Neural cell (in vitro differentiated cells): ENCODE results near the gene BICD1. TPM values are rescaled to one million over a fixed set of nuclear protein-coding genes. Genes with fewer than 3 reads are reported as not detected.

Experiments used
- H2AFZ ChIP-seq: fragments of 200-600, 300-800 bp; sonication (generic), shearing (Covaris generic); 2 replicates; pipeline ENCODE4 v1.6.0; 2014; ENCODE audit warnings: low read depth, mild to moderate bottlenecking, antibody characterized with exemption, low read length, moderate library complexity
- H3F3A ChIP-seq: fragments of 200-600 bp; shearing (Covaris generic); 2 replicates; pipeline ENCODE4 v1.6.1; 2016; ENCODE audit warnings: mild to moderate bottlenecking, moderate library complexity, mixed read lengths, antibody characterized with exemption, low read length; ENCODE audit not compliant: insufficient read depth, poor library complexity, severe bottlenecking
- H3K27ac ChIP-seq: fragments of 200-600, 300-800 bp; sonication (generic), shearing (Covaris generic); 2 replicates; pipeline ENCODE4 v1.5.1; 2014; ENCODE audit warnings: mild to moderate bottlenecking, low read length, moderate library complexity
- H3K27me3 ChIP-seq: fragments of 300-800, 200-600 bp; sonication (generic), shearing (Covaris generic); 2 replicates; pipeline ENCODE4 v1.6.0; 2014; ENCODE audit warnings: mild to moderate bottlenecking, low read depth, low read length, moderate library complexity; ENCODE audit not compliant: insufficient read depth
- H3K36me3 ChIP-seq: fragments of 300-800, 200-600 bp; sonication (generic), shearing (Covaris generic); 2 replicates; pipeline ENCODE4 v1.5.1; 2014; ENCODE audit warnings: mild to moderate bottlenecking, antibody characterized with exemption, low read length, moderate library complexity; ENCODE audit not compliant: insufficient read depth
- H3K4me2 ChIP-seq: fragments of 300-800, 200-600 bp; sonication (generic), shearing (Covaris generic); 2 replicates; pipeline ENCODE4 v1.6.0; 2014; ENCODE audit warnings: mild to moderate bottlenecking, low read length
- H3K4me3 ChIP-seq: fragments of 300-800, 200-600 bp; sonication (generic), shearing (Covaris generic); 2 replicates; pipeline ENCODE4 v1.5.1; 2014; ENCODE audit warnings: mild to moderate bottlenecking, low read length, moderate library complexity
- H3K79me2 ChIP-seq: fragments of 200-600 bp; shearing (Covaris generic); replicated peaks from 2 replicates; pipeline ENCODE4 v1.6.0; 2014; ENCODE audit warnings: mild to moderate bottlenecking, low read length, moderate library complexity; ENCODE audit not compliant: insufficient read depth
- H3K9ac ChIP-seq: fragments of 300-800, 200-600 bp; sonication (generic), shearing (Covaris generic); 2 replicates; pipeline ENCODE4 v1.6.1; 2016; ENCODE audit warnings: mild to moderate bottlenecking, low read length, mixed read lengths
- H3K9me2 ChIP-seq: fragments of 200-600 bp; shearing (Covaris generic); 2 replicates; pipeline ENCODE4 v1.6.1; 2016; ENCODE audit warnings: mild to moderate bottlenecking, low read length, mixed read lengths; ENCODE audit not compliant: insufficient read depth
- H3K9me3 ChIP-seq: fragments of 200-600, 300-800 bp; sonication (generic), shearing (Covaris generic); 2 replicates; pipeline ENCODE4 v1.6.1; 2016; ENCODE audit warnings: mild to moderate bottlenecking, mixed run types, low read length, moderate library complexity, mixed read lengths
- H4K20me1 ChIP-seq: fragments of 200-600 bp; shearing (Covaris generic); 2 replicates; pipeline ENCODE4 v1.6.1; 2016; ENCODE audit warnings: mild to moderate bottlenecking, mixed run types; ENCODE audit not compliant: insufficient read depth
- EP300 ChIP-seq: fragments of 450-650 bp; conservative IDR thresholded peaks from 2 replicates; pipeline ENCODE4 v1.6.1; 2014; ENCODE audit warnings: antibody characterized with exemption, mild to moderate bottlenecking, moderate library complexity; ENCODE audit not compliant: poor library complexity, severe bottlenecking
- EZH2 ChIP-seq: fragments of 200-600, 300-800 bp; shearing (Covaris generic), sonication (generic); IDR thresholded peaks from 2 replicates; pipeline ENCODE4 v1.6.1; 2014; ENCODE audit warnings: antibody characterized with exemption, low read length, borderline replicate concordance, mild to moderate bottlenecking; ENCODE audit not compliant: insufficient read depth, poor library complexity, severe bottlenecking
- MXI1 ChIP-seq: fragments of 450-650 bp; conservative IDR thresholded peaks from 2 replicates; pipeline ENCODE4 v1.6.1; 2014; ENCODE audit warnings: antibody characterized with exemption, mild to moderate bottlenecking; ENCODE audit not compliant: poor library complexity, severe bottlenecking
- POLR2AphosphoS5 ChIP-seq: IDR thresholded peaks from 2 replicates; pipeline ENCODE4 v1.6.1; 2012
- RAD21 ChIP-seq: fragments of 450-650 bp; conservative IDR thresholded peaks from 2 replicates; pipeline ENCODE4 v1.6.1; 2014; ENCODE audit warnings: antibody characterized with exemption, mild to moderate bottlenecking, moderate library complexity
- SMC3 ChIP-seq: fragments of 450-650 bp; conservative IDR thresholded peaks from 2 replicates; pipeline ENCODE4 v1.6.1; 2014; ENCODE audit warnings: antibody characterized with exemption, mild to moderate bottlenecking, moderate library complexity; ENCODE audit not compliant: poor library complexity
- TAF1 ChIP-seq: IDR thresholded peaks from 2 replicates; pipeline ENCODE4 v1.6.1; 2012; ENCODE audit warnings: low read depth
- polyA plus RNA-seq: library from polyadenylated mRNA; depleted of rRNA; stranded (reverse); fragments of >200 nt; gene quantifications from 2 replicates; pipeline ENCODE4 v1.2.3, GENCODE V29; 2014
- TF ChIP-seq, protein P1 (sequence below): fragments of 450-650 bp; IDR thresholded peaks from 2 replicates; pipeline ENCODE4 v1.5.1; 2014; ENCODE audit warnings: antibody characterized with exemption, mild to moderate bottlenecking, moderate library complexity; ENCODE audit not compliant: poor library complexity, severe bottlenecking
- TF ChIP-seq, protein P2 (sequence below): IDR thresholded peaks from 2 replicates; pipeline ENCODE4 v1.6.1; 2012; ENCODE audit warnings: borderline replicate concordance

The BICD1 gene
- polyA plus RNA-seq, 1 donor from 2014 or later, result 41.1 TPM

DNA sequence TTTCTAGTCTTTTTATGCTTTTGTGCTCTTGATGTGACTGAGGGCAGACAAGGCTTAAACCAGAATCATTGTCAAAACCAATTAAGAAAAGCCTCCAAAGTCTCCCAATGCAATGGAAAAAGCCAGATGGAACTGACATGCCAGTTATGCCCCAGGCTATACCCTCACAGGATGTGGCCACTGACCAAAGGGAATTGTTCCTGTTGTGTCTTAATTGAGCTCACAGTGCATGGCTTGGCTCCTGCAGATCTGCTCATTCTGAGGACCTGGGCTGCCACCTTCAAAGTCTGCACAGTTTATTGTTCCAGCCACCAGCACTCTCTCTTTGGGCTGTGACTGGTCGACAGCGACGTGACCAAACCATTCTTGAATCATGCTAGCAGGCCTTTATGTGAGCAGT is 17.1 kb upstream of the BICD1 start:
- H3K27me3 ChIP-seq, result no peaks in the 10 kb centered on the region
- no peak overlapping the region for H2AFZ ChIP-seq
- H3K9me2 ChIP-seq, result no peaks in the 10 kb centered on the region
- H3F3A ChIP-seq, result peaks cover 7% of the 10 kb centered on the region
- H3K9me3 ChIP-seq, result no peaks in the 10 kb centered on the region
- H3K79me2 ChIP-seq, result no peaks in the 10 kb centered on the region
- H3K36me3 ChIP-seq, result no peaks in the 10 kb centered on the region
- no peak overlapping the region for H3K27ac ChIP-seq
- no peak overlapping the region for H3K4me2 ChIP-seq
- TF ChIP-seq, protein P1, sequence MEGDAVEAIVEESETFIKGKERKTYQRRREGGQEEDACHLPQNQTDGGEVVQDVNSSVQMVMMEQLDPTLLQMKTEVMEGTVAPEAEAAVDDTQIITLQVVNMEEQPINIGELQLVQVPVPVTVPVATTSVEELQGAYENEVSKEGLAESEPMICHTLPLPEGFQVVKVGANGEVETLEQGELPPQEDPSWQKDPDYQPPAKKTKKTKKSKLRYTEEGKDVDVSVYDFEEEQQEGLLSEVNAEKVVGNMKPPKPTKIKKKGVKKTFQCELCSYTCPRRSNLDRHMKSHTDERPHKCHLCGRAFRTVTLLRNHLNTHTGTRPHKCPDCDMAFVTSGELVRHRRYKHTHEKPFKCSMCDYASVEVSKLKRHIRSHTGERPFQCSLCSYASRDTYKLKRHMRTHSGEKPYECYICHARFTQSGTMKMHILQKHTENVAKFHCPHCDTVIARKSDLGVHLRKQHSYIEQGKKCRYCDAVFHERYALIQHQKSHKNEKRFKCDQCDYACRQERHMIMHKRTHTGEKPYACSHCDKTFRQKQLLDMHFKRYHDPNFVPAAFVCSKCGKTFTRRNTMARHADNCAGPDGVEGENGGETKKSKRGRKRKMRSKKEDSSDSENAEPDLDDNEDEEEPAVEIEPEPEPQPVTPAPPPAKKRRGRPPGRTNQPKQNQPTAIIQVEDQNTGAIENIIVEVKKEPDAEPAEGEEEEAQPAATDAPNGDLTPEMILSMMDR, result no peak
- TF ChIP-seq EP300 (no peak), MXI1 (no peak), TAF1 (no peak), POLR2AphosphoS5 (no peak), EZH2 (no peak), RAD21 (no peak), SMC3 (no peak)
- TF ChIP-seq, protein P2, sequence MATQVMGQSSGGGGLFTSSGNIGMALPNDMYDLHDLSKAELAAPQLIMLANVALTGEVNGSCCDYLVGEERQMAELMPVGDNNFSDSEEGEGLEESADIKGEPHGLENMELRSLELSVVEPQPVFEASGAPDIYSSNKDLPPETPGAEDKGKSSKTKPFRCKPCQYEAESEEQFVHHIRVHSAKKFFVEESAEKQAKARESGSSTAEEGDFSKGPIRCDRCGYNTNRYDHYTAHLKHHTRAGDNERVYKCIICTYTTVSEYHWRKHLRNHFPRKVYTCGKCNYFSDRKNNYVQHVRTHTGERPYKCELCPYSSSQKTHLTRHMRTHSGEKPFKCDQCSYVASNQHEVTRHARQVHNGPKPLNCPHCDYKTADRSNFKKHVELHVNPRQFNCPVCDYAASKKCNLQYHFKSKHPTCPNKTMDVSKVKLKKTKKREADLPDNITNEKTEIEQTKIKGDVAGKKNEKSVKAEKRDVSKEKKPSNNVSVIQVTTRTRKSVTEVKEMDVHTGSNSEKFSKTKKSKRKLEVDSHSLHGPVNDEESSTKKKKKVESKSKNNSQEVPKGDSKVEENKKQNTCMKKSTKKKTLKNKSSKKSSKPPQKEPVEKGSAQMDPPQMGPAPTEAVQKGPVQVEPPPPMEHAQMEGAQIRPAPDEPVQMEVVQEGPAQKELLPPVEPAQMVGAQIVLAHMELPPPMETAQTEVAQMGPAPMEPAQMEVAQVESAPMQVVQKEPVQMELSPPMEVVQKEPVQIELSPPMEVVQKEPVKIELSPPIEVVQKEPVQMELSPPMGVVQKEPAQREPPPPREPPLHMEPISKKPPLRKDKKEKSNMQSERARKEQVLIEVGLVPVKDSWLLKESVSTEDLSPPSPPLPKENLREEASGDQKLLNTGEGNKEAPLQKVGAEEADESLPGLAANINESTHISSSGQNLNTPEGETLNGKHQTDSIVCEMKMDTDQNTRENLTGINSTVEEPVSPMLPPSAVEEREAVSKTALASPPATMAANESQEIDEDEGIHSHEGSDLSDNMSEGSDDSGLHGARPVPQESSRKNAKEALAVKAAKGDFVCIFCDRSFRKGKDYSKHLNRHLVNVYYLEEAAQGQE, result no peak
- H3K9ac ChIP-seq, result no peak overlapping the region
- no peak overlapping the region for H3K4me3 ChIP-seq
- H4K20me1 ChIP-seq, result no peaks in the 10 kb centered on the region

DNA sequence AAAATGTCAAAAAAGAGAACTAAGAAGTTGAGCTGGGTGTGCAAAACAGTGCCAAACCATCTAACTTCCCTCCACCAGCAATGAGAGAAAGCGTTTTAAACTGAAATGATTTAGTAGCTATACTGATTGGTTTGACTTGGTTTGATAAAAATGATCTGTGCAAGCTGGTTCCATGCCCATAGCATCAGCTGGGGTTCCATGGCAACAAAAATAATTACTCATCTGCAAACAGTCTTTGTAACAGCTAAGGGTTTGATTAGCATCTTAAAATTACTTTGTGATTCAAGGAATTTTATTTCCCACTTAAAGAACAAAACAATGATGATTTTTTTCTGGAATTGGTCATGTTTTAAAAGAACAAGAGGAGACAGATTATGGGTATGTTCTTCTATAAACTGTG is 15.0 kb upstream of the BICD1 start:
- no peak overlapping the region for H3K9ac ChIP-seq
- no peak overlapping the region for H2AFZ ChIP-seq
- H3K9me2 ChIP-seq, result no peaks in the 10 kb centered on the region
- no peaks in the 10 kb centered on the region for H3K36me3 ChIP-seq
- no peak overlapping the region for H3K4me2 ChIP-seq
- H3F3A ChIP-seq, result peaks cover 7% of the 10 kb centered on the region
- no peak overlapping the region for H3K4me3 ChIP-seq
- TF ChIP-seq SMC3 (no peak), MXI1 (no peak), POLR2AphosphoS5 (no peak), EZH2 (no peak), TAF1 (no peak), RAD21 (no peak), EP300 (no peak)
- TF ChIP-seq, protein P2, result no peak
- TF ChIP-seq, protein P1, result no peak
- no peaks in the 10 kb centered on the region for H4K20me1 ChIP-seq
- no peak overlapping the region for H3K27ac ChIP-seq
- H3K9me3 ChIP-seq, result no peaks in the 10 kb centered on the region
- no peaks in the 10 kb centered on the region for H3K79me2 ChIP-seq
- H3K27me3 ChIP-seq, result no peaks in the 10 kb centered on the region
